Measurements from ENCODE around the gene LTF. TPM values are rescaled to one million over a fixed set of nuclear protein-coding genes. Genes with fewer than 3 reads are reported as not detected.
"Not testable (repeated sequence)": the region's sequence is repeated elsewhere in the genome, so short reads cannot be mapped to it uniquely, and the experiment has no call there.

Gene LTF
- total RNA-seq, 2 experiments from 2014 or later = not detected

DNA sequence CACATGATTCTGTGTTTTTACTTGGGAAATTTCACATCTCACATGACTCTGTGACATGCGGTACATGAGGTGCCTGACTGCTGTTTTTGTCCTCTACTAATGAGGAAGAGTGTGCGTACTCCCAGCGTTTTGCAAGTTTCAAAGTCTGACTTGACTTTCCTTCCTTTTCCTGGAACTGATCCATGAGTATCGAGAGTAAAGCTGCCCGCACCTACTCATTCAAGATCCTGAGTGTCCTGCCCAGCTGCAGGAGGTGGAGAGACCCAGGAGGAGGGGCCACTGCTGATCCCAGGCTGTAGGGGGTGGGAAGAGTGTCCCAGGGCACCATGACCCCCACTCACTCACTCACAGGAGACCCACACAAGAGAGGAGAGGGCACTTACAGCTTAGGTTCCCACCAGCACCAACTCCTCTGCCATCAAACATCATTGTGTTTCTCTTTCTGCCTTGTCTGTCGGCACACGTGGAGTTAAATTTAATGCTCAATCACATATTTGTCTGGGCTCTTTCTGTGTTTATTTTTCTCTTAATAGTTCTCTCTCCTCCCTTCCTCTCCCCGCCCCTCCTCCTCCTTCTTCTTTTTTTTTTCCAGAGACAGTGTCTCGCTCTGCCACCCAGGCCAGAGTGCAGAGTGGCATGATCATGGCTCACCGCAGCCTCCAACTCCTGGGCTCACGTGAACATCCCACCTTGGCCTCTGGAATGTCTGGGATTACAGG is 59.2 kb downstream of the LTF start:
- no peaks in the 10 kb centered on the region for H3K27me3 Mint-ChIP-seq
- H3K36me3 Mint-ChIP-seq (ENCODE audit: low read depth) = no peaks in the 10 kb centered on the region
- no peak overlapping the region for H3K4me3 Mint-ChIP-seq
- ATAC-seq (ENCODE audit: poor library complexity) (no peak), DNase-seq (peak in 2 of 14 experiments; percentile 53 to 66)
- peaks cover 22% of the 10 kb centered on the region for H3K4me1 ChIP-seq (ENCODE audit: insufficient read depth, low read length)
- no peaks in the 10 kb centered on the region for H3K27me3 ChIP-seq (ENCODE audit: control insufficient read depth in 1 of 2, insufficient read depth in 2 of 2, low read length in 2 of 2)
- intact Hi-C loops (cut with DNase I, micrococcal nuclease) = no loop called here
- peaks cover 27% of the 10 kb centered on the region for H3K4me1 Mint-ChIP-seq (ENCODE audit: low read depth)
- H3K27ac ChIP-seq (ENCODE audit: low read depth in 1 of 2, low read length in 2 of 2) = peak overlapping the region in 1 of 2 donors; percentile 49
- CTCF ChIA-PET = no interaction called here
- H3K27ac Mint-ChIP-seq = peak overlapping the region; percentile 13
- no peak overlapping the region for H3K4me3 ChIP-seq (ENCODE audit: low read length)
- no peaks in the 10 kb centered on the region for H3K9me3 ChIP-seq (ENCODE audit: control insufficient read depth in 1 of 2, insufficient read depth in 1 of 2, low read length in 2 of 2)
- H3K9me3 Mint-ChIP-seq = no peaks in the 10 kb centered on the region
- H3K36me3 ChIP-seq (ENCODE audit: insufficient read depth, low read length) = no peaks in the 10 kb centered on the region
- POLR2A ChIA-PET = no interaction called here
- TF ChIP-seq CTCF (IDR thresholded peaks at IDR 0.05) = no peak

GRCh38 chr3:46402902-46403301 is 61.8 kb downstream of the LTF start:
- intact Hi-C loops (cut with DNase I, micrococcal nuclease); CTCF ChIA-PET; ATAC-seq (ENCODE audit: poor library complexity); H3K27me3 ChIP-seq (ENCODE audit: control insufficient read depth in 1 of 2, insufficient read depth in 2 of 2, low read length in 2 of 2); H3K9me3 ChIP-seq (ENCODE audit: control insufficient read depth in 1 of 2, insufficient read depth in 1 of 2, low read length in 2 of 2); H3K36me3 ChIP-seq (ENCODE audit: insufficient read depth, low read length); H3K27me3 Mint-ChIP-seq; DNase-seq; H3K27ac Mint-ChIP-seq; POLR2A ChIA-PET; H3K36me3 Mint-ChIP-seq (ENCODE audit: low read depth); H3K9me3 Mint-ChIP-seq; H3K27ac ChIP-seq (ENCODE audit: low read depth in 1 of 2, low read length in 2 of 2); H3K4me3 ChIP-seq (ENCODE audit: low read length); H3K4me3 Mint-ChIP-seq: not testable (repeated sequence)
- H3K4me1 Mint-ChIP-seq (ENCODE audit: low read depth) = peaks cover 13% of the 10 kb centered on the region
- H3K4me1 ChIP-seq (ENCODE audit: insufficient read depth, low read length) = peaks cover 18% of the 10 kb centered on the region

- ChIA-PET CTCF (no interaction called here), POLR2A (no interaction called here)
- Mint-ChIP-seq H3K9me3 (no peaks in the 10 kb centered on the region), H3K4me1 (ENCODE audit: low read depth) (peaks cover under 1% of the 10 kb centered on the region), H3K36me3 (ENCODE audit: low read depth) (no peaks in the 10 kb centered on the region), H3K27me3 (no peaks in the 10 kb centered on the region), H3K27ac (no peak overlapping the region), H3K4me3 (no peak overlapping the region)
- no peaks in the 10 kb centered on the region for H3K36me3 ChIP-seq (ENCODE audit: insufficient read depth, low read length)
- no peak for DNase-seq
- no peak overlapping the region for H3K27ac ChIP-seq (ENCODE audit: low read depth in 1 of 2, low read length in 2 of 2)
- peaks cover 5% of the 10 kb centered on the region for H3K4me1 ChIP-seq (ENCODE audit: insufficient read depth, low read length)
- no peak overlapping the region for H3K4me3 ChIP-seq (ENCODE audit: low read length)
- H3K9me3 ChIP-seq (ENCODE audit: control insufficient read depth in 1 of 2, insufficient read depth in 1 of 2, low read length in 2 of 2) = no peaks in the 10 kb centered on the region
- H3K27me3 ChIP-seq (ENCODE audit: control insufficient read depth in 1 of 2, insufficient read depth in 2 of 2, low read length in 2 of 2) = no peaks in the 10 kb centered on the region
- intact Hi-C loops (cut with DNase I, micrococcal nuclease) = no loop called here
- no peak for ATAC-seq (ENCODE audit: poor library complexity)
- TF ChIP-seq CTCF (IDR thresholded peaks at IDR 0.05) = no peak
Measured at GRCh38 chr3:46401579-46401978, 63.1 kb downstream of the LTF start.

DNA sequence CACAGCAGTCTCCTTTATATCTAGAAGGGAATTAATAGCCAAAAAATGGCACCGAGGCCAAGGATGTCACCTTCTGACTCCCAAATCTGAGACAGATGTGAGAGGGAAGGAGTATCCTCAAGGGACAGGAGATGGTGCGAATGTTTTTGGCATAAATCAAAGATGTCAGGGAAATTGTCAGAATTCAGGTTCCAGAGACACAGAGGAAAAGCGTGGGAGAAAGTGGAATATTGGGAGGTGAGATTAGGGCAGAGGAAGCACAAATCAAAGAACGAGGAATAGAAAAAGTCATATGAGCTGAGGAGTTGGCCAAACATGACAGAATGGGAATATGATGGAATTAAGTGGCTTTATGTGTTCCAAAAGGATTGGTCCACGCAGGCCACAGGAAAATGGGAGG is 63.9 kb downstream of the LTF start:
- intact Hi-C loops (cut with DNase I, micrococcal nuclease) = no loop called here
- H3K9me3 Mint-ChIP-seq = no peaks in the 10 kb centered on the region
- no peak for DNase-seq

More for the DNA sequence above, 63.9 kb downstream of the LTF start:
- ChIA-PET POLR2A (no interaction called here), CTCF (no interaction called here)
- Mint-ChIP-seq H3K36me3 (ENCODE audit: low read depth) (no peaks in the 10 kb centered on the region), H3K27ac (no peak overlapping the region), H3K27me3 (no peaks in the 10 kb centered on the region), H3K4me1 (ENCODE audit: low read depth) (no peaks in the 10 kb centered on the region), H3K4me3 (no peak overlapping the region)
- TF ChIP-seq CTCF (IDR thresholded peaks at IDR 0.05) = no peak
- Histone ChIP-seq H3K36me3 (ENCODE audit: insufficient read depth, low read length) (no peaks in the 10 kb centered on the region), H3K4me3 (ENCODE audit: low read length) (no peak overlapping the region), H3K27ac (ENCODE audit: low read depth in 1 of 2, low read length in 2 of 2) (no peak overlapping the region), H3K27me3 (ENCODE audit: control insufficient read depth in 1 of 2, insufficient read depth in 2 of 2, low read length in 2 of 2) (no peaks in the 10 kb centered on the region), H3K4me1 (ENCODE audit: insufficient read depth, low read length) (peaks cover 10% of the 10 kb centered on the region), H3K9me3 (ENCODE audit: control insufficient read depth in 1 of 2, insufficient read depth in 1 of 2, low read length in 2 of 2) (no peaks in the 10 kb centered on the region)
- ATAC-seq (ENCODE audit: poor library complexity) = no peak
